NCI-H345 (cell line): ENCODE measurements around the gene DISC1.
A peak's percentile ranks its signal among the peaks of the same experiment; 100 is the strongest.
"Not testable (repeated sequence)": the region's sequence is repeated elsewhere in the genome, so short reads cannot be mapped to it uniquely, and the experiment has no call there.

ENCODE experiments used
- DNase-seq: peaks from one replicate; lab custom pipeline; 2025; lab: John Stamatoyannopoulos, UW

DISC1 gene

GRCh38 chr1:231893400-231894102, 267.0 kb downstream of the DISC1 start:
- no peak for DNase-seq

DNA sequence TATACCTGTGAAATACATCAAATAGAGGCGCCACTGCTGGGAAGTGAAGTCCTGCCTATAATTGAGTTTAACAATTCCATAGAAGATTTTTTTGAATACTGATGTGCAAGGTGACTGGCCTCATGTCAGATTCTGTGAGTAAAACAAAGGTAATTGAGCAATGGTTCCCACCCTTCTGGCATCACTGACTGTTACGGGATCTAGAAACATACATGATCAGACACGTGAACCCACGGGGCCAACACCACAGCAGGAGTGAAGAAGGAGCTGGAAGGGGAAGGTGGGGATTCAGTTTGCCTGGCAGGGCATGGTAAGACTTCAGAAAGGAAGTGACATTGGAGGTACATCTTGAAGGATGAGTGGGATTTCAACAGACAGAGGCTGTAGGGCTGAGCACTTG, 270.2 kb downstream of the DISC1 start:
- DNase-seq = no peak

DNA sequence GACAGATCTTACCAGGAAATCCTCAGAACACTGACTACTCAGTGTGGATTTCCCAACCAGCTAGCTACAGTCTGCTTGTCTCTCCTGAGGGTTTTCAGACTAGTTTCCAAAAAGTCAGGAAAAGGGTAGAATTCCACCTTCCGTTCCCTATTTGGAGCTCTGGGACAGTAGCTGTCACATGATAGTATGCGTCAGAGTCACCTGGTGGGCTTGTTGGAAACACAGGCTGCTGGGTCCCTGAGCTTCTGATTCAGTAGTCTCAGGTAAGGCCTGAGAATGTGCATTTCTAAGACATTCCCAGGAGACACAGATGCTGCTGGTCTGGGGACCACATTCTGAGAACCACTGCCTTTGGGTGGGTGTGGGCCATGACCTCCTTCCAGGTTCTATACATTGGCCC, 272.5 kb downstream of the DISC1 start:
- no peak for DNase-seq

GRCh38 chr1:231899713-231900435, 273.3 kb downstream of the DISC1 start:
- DNase-seq = no peak

DNA sequence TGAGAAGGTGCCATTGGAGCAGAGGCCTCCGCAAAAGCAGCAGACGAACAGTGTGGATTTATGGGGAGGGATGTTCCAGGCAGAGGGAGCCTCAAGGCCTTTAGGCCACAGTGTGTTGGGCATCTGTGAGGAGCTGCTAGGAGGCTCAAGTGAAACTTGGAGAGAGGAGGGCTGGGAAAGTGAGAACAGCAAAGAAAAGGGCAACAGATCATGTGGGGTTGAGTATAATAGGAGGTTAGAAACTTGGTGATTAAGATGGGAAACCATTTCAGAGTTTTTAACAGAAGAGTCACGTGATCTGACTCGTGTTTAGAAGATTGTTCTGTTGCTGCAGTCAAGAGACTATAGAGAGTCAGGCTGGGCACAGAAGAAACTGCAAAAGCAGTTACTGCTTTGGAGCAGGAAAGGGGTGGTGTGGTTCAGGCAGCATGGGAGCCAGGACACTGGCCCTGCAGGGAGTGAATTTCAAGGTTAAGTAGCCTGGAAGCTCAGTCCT, 277.0 kb downstream of the DISC1 start:
- no peak for DNase-seq

GRCh38 chr1:231907310-231907709, 280.7 kb downstream of the DISC1 start:
- not testable (repeated sequence) for DNase-seq

GRCh38 chr1:231913493-231913892, 286.9 kb downstream of the DISC1 start:
- DNase-seq = no peak

GRCh38 chr1:231918239-231919015, 291.8 kb downstream of the DISC1 start:
- no peak for DNase-seq

GRCh38 chr1:231919239-231919885, 292.8 kb downstream of the DISC1 start:
- no peak for DNase-seq

- no peak for DNase-seq
These were observed 293.3 kb downstream of the DISC1 start for GRCh38 chr1:231919886-231920285.

- DNase-seq = no peak
These were observed 295.2 kb downstream of the DISC1 start for GRCh38 chr1:231921646-231922345.

- DNase-seq = no peak
These were observed 297.0 kb downstream of the DISC1 start for GRCh38 chr1:231923491-231924041.

DNA sequence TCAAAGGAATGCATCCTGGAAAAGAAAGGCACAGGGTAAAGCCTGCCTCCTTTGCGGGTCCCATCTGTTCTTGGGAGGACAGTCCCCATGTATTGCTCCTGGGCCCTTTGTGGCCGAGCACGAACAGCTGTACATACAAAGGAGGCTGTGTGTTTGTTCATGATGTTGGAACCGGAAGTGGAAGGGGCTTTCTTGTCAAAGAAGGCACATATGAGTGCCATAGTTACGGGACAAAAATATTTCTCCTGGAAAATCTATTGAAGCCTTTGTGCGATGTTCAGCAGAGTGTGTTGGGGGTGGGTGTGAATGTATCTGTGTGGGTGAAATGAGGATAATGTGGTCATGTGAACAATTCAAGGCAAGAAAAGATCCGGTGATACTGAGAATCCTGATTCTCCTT, 297.6 kb downstream of the DISC1 start:
- DNase-seq = peak; percentile 73

- DNase-seq = no peak
These were observed 299.3 kb downstream of the DISC1 start for GRCh38 chr1:231925864-231926263.

- DNase-seq = no peak
These were observed 299.8 kb downstream of the DISC1 start for GRCh38 chr1:231926340-231926739.

GRCh38 chr1:231926933-231927332, 300.3 kb downstream of the DISC1 start:
- DNase-seq = no peak

DNA sequence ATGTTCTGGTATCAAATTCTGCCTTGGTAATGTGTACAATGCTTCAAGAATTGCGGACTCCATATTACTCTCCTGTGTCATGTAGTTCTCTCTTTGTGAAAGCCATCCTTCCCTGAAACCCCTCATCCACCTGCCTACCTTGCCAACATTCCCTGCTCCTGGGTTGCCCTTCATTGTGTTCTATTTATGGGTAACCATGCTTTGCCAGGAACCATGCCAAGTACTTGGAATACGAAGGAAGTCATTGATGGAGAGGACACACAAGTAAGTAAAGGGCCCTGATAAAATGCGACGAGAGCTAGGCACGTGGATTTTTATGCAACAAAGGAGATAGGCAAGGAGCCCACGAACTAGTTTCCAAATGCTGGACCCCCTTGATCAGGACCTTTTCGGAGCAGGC, 300.8 kb downstream of the DISC1 start:
- DNase-seq = peak; percentile 65

DNA sequence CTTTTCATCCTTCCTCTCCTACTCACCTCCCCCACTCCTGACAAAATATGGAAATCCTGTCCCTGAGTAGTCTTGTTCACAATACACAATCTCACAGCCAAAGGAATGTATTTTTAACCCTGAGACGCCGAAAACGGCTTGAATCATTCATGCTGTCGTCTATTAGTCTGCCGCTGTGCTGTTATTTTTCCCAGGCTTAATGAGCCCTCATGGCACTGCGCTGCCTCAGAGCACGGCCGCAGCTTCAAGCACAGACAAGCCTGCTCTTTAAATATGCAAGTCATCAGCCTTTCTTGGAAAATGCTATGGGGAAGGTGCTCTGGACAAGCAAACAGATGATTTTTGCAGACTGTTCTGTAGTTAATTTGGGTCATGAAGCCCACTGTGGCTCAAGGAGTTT, 302.7 kb downstream of the DISC1 start:
- DNase-seq = peak; percentile 29

GRCh38 chr1:231930257-231930947, 303.8 kb downstream of the DISC1 start:
- DNase-seq = no peak

- no peak for DNase-seq
These were observed 304.6 kb downstream of the DISC1 start for GRCh38 chr1:231931146-231931545.
